Measurements from ENCODE around the gene SPATS2L. TPM values are rescaled to one million over a fixed set of nuclear protein-coding genes. Genes with fewer than 3 reads are reported as not detected.

The SPATS2L gene
- total and polyA plus RNA-seq, 2 of the 13 experiments (the other 11 are each of a cell fraction or from before 2014, with no cell fraction given): 154 to 212 TPM

- no TSS peak for BruUV-seq (replicated peaks)
- peaks cover 78% of the 10 kb centered on the region for H3K4me1 ChIP-seq (ENCODE audit: insufficient read depth, low read length)
- no peak overlapping the region for H3K27ac ChIP-seq (ENCODE audit: extremely low read length, insufficient read depth, low read length)
Measured at GRCh38 chr2:200311139-200311538, 4.6 kb downstream of the SPATS2L start.

More at GRCh38 chr2:200311139-200311538, 4.6 kb downstream of the SPATS2L start:
- peaks cover 96% of the 10 kb centered on the region for H3K79me2 ChIP-seq (ENCODE audit: insufficient read depth, low read length)
- H3K36me3 ChIP-seq (replicated peaks in 1 of 2; ENCODE audit: control insufficient read depth in 1 of 2, insufficient read depth in 2 of 2, low read length in 2 of 2): peaks cover 5 to 21% of the 10 kb centered on the region in 2 experiments
- peaks cover 74% of the 10 kb centered on the region for H4K20me1 ChIP-seq (ENCODE audit: insufficient read depth, low read length)
- no peak overlapping the region for H3K4me3 ChIP-seq (replicated peaks in 1 of 3; ENCODE audit: insufficient read depth in 1 of 3, low read depth in 2 of 3, low read length in 3 of 3)
- no peak overlapping the region for H2AFZ ChIP-seq (ENCODE audit: low read length)
- WGBS (ENCODE audit: low lambda C conversion rate): 79% methylated on average over 3 of the region's 3 CpGs
- H3K9me3 ChIP-seq (ENCODE audit: low read length): no peaks in the 10 kb centered on the region
- H3K27me3 ChIP-seq (ENCODE audit: control insufficient read depth in 1 of 2, insufficient read depth in 2 of 2, low read length in 2 of 2): no peaks in the 10 kb centered on the region; a peak in 1 of 5 replicates
- no peak overlapping the region for H3K9ac ChIP-seq (ENCODE audit: insufficient read depth, low read depth, low read length)
- ATAC-seq (no peak), FAIRE-seq (no peak), DNase-seq (ENCODE audit: low spot score) (no peak)
- in situ Hi-C loops (cut with HindIII; ENCODE audit: extremely low pct_ligation_motif_present, low pct_unique_long_range_greater_than_20kb) (no loop called here), intact Hi-C loops (cut with micrococcal nuclease; ENCODE audit: unreplicated experiment) (no loop called here)
- TF ChIP-seq FOXA1 (IDR thresholded peaks at IDR 0.05) (no peak), FOXA1 (CRISPR knock-in tag; IDR thresholded peaks at IDR 0.05) (peak; percentile 11; the same call in 1 of the 2 replicates), FOXA3 (CRISPR knock-in tag; IDR thresholded peaks at IDR 0.05) (peak; percentile 19; the same call in 1 of the 2 replicates), ARID5B (CRISPR knock-in tag; IDR thresholded peaks at IDR 0.05) (0 out of 2 replicates have a peak, but pooled peaks have one; percentile 14), GATAD2A (CRISPR knock-in tag; IDR thresholded peaks at IDR 0.05) (0 out of 2 replicates have a peak, but pooled peaks have one; percentile 1), ZC3H13 (CRISPR knock-in tag; IDR thresholded peaks at IDR 0.05) (no peak), SMAD3 (CRISPR knock-in tag; IDR thresholded peaks at IDR 0.05) (0 out of 2 replicates have a peak, but pooled peaks have one; percentile 3), SAP130 (CRISPR knock-in tag; IDR thresholded peaks at IDR 0.05; ENCODE audit: low read depth) (no peak), MAFK (conservative IDR thresholded peaks at IDR 0.05 in 1 of 2, IDR thresholded peaks at IDR 0.05 in 1 of 2; ENCODE audit: low read length in 2 of 2) (peak; percentile 51 to 67)
- 0 out of 2 replicates have a peak overlapping the region, but pooled peaks have one; percentile 89 for H3K4me2 ChIP-seq (ENCODE audit: low read depth, low read length)
- POLR2A ChIA-PET: interaction anchor here (0.8 to 1.6 kb wide), 5 partner anchors 8 to 72 kb away, joined by 3 to 4 read pairs (median 3); no protein-coding TSS in a partner anchor
- CTCF ChIA-PET (ENCODE audit: low intra/inter-chr PET ratio, low total read pairs): no interaction called here
